ENCODE data around the gene C1QTNF5. TPM values are rescaled to one million over a fixed set of nuclear protein-coding genes. Genes with fewer than 3 reads are reported as not detected.

Gene C1QTNF5
- not detected in 2 replicates for total RNA-seq

GRCh38 chr11:119340335-119341221 is at the start of gene C1QTNF5:
TSS of gene C1QTNF5 (minus strand) at chr11:119340883. CDS start at chr11:119340397, 486 bp downstream.
- intact Hi-C loops (cut with micrococcal nuclease): loop anchor here (5.0 kb wide), 1 partner anchor 1613 kb away; no protein-coding TSS in a partner anchor

GRCh38 chr11:119389611-119390254 is 49.0 kb upstream of the C1QTNF5 start:
- intact Hi-C loops (cut with micrococcal nuclease): loop anchor here (10.0 kb wide), 1 partner anchor 335 kb away; the partner anchor contains the start of gene NECTIN1

- intact Hi-C loops (cut with micrococcal nuclease): loop anchor here (10.0 kb wide), 1 partner anchor 337 kb away; the partner anchor contains the start of gene NECTIN1
Measured at GRCh38 chr11:119388103-119388502, 47.4 kb upstream of the C1QTNF5 start.

GRCh38 chr11:119384332-119384731 is 43.6 kb upstream of the C1QTNF5 start:
- intact Hi-C loops (cut with micrococcal nuclease): loop anchor here (5.0 to 10.0 kb wide), 2 partner anchors 327 to 340 kb away; partner anchors contain the start of genes HYOU1 and NECTIN1

GRCh38 chr11:119382513-119382912 is 41.8 kb upstream of the C1QTNF5 start:
- intact Hi-C loops (cut with micrococcal nuclease): loop anchor here (5.0 to 10.0 kb wide), 2 partner anchors 325 to 342 kb away; partner anchors contain the start of genes HYOU1 and NECTIN1

- intact Hi-C loops (cut with micrococcal nuclease): loop anchor here (5.0 to 10.0 kb wide), 2 partner anchors 325 to 343 kb away; partner anchors contain the start of genes HYOU1 and NECTIN1
Measured at GRCh38 chr11:119382101-119382500, 41.4 kb upstream of the C1QTNF5 start.

GRCh38 chr11:119381181-119381988 is 40.7 kb upstream of the C1QTNF5 start, which contains the start of gene USP2:
TSS of gene USP2 (minus strand) at chr11:119381690. CDS start at chr11:119373480, 8,210 bp downstream.
- intact Hi-C loops (cut with micrococcal nuclease): loop anchor here (1.0 to 10.0 kb wide), 8 partner anchors 17 to 343 kb away; partner anchors contain the start of genes CBL, HYOU1, NECTIN1 and RNF26

- intact Hi-C loops (cut with micrococcal nuclease): loop anchor here (1.0 to 10.0 kb wide), 8 partner anchors 17 to 344 kb away; partner anchors contain the start of genes CBL, HYOU1, NECTIN1 and RNF26
Measured at GRCh38 chr11:119380827-119381180, 40.1 kb upstream of the C1QTNF5 start.

- intact Hi-C loops (cut with micrococcal nuclease): loop anchor here (2.0 to 10.0 kb wide), 3 partner anchors 173 to 345 kb away; partner anchors contain the start of genes CBL, HYOU1 and NECTIN1
Measured at GRCh38 chr11:119380160-119380826, 39.6 kb upstream of the C1QTNF5 start.

- intact Hi-C loops (cut with micrococcal nuclease): no loop called here
Measured at GRCh38 chr11:119378851-119379465, 38.3 kb upstream of the C1QTNF5 start.

GRCh38 chr11:119377961-119378667 is 37.4 kb upstream of the C1QTNF5 start:
- intact Hi-C loops (cut with micrococcal nuclease): no loop called here

- intact Hi-C loops (cut with micrococcal nuclease): no loop called here
Measured at GRCh38 chr11:119377112-119377901, 36.6 kb upstream of the C1QTNF5 start.

GRCh38 chr11:119376197-119376847 is 35.6 kb upstream of the C1QTNF5 start:
- intact Hi-C loops (cut with micrococcal nuclease): no loop called here

- intact Hi-C loops (cut with micrococcal nuclease): no loop called here
Measured at GRCh38 chr11:119375337-119376196, 34.9 kb upstream of the C1QTNF5 start.

GRCh38 chr11:119374632-119375336 is 34.1 kb upstream of the C1QTNF5 start:
- intact Hi-C loops (cut with micrococcal nuclease): loop anchor here (1.0 kb wide), 1 partner anchor 18 kb away; no protein-coding TSS in a partner anchor

Measured in T-helper 1 cell treated with Interleukin-12 subunit alpha and Interleukin-12 subunit beta and Interleukin-4 antibody, amounts not matched to agents 30 ng/mL and 1 ng/mL, for 36 hours (primary cell).